Activated T-cell treated with anti-CD3 and anti-CD28 coated beads for 4 hours (primary cell): ENCODE data around the gene FANCG.

Source experiments
- DNase-seq: peaks from one replicate; pipeline ENCODE4 v3.0.0-alpha.2; 2020

The FANCG gene

DNA sequence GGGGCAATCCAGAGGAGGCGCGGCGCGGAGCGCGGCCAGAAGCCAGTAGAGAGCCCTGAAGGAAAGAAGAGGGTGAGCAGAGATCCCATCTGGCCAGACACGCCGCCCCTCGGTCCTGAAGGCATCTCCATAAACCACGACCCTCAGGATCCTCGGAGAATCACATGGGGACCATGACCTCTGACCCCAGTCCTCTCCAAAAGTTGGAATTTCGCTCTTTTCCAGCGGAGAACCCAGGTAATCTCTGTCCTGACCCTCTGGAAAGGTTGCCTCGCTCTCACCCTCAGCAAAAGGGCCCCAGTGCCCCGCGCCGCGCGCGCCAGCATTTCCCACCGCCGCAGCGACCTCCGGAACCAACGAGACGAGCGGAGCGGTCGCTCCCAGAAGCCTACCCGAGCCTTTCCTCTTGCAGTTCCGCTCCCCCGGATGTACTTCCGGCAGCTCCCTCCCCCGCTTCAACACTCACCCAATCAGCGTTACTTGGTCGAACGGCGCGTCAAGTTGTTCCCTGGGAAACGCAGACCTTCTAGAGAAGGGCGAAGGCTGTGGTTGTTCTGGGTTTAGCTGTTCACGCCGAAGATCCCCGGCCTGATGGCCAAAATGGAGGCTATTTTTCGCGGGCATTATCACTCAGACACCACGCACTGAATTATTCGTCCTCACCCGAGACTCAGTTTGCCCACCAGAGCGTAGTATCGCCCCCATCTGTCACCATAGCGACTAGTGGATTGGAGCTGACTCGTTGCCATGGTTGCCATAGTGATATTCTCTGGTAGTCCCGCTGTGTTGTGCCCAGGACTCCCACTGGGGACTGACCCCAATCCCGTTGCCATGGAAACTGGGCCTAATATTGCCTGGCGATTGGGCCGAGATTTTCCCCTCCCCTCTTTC is 23.3 kb upstream of the FANCG start, which contains the start of gene STOML2:
Gene STOML2 (minus strand): TSS at position 363 of the 891 bp plus-strand sequence. CDS start 37 bp downstream, at position 326.
- peak; percentile 85 for DNase-seq

DNA sequence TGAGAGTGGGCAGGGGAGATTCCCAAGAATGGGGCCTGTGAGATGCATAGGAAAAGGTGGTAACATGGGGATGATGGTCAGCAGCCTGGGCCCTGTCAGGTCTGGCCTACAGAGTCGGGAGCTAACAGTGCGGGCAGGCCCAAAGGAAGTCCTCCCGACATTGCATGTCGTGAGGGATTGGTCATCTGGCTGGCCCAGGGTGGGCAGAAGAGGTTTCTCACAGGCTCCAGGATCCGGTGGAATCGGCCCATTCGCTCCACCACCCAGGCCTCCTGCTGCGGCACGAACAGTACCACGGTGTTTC is 22.7 kb upstream of the FANCG start:
- no peak for DNase-seq

DNA sequence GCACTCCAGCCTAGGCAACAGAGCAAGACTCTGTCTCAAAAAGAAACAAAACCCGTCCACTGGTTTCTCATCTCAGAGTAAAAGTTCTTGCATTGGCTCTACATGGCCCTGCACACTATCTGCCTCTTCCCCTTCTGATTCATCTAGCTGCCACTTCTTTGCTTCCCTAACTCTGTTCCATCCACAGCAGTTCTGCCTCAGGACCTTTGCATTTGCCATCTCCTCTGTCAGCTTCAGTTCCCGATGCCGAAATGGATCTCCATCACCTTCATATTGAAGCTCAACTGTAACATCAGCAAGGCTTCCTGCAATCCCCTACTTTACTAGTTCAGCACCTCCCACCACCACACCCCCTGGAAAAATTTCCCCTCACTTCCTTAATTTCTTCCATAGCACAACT is 17.8 kb upstream of the FANCG start:
- no peak for DNase-seq

DNA sequence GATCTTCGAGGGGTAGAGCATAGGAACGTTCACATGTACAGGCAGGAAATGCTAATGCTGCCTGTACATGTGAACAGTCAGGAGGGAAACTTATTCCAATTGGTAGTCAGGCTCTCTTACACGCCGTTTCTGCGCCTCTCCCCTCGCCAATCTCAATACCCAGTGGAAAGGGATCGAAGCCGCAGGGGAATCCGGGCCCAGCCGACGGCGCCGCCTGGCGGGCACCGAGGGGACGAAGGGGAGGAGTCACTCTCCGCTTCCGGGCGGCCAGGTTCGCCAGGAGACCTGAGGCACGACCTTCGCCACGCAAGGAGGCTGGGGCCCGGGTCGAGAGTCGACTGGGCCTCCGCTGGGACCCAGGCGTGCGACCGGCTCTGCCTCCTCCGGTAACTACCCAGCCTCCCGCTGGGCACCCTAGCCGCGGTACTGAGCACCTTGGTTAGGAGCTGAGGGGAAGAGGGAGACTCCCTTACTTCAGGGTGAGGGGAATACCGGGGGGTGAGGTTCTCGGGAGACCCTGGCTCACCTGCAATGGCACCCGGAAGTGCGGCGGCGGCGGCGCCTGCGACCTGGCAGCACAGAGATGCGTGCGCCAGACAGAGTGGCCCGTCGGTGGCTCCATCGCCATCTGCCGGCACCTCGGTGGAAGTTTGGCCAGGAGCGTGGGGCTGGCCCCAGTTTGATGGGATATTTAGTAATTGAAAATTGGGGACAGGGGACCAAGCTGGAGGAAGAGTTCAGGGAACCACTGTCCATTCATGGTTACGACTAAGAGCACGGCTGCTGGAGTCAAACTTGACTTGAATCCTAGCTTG is 16.5 kb upstream of the FANCG start, which contains the start of gene PIGO:
Gene PIGO (minus strand): TSS at position 557 of the 815 bp plus-strand sequence. CDS start 1,026 bp downstream, outside the sequence.
- peak; percentile 77 for DNase-seq

DNA sequence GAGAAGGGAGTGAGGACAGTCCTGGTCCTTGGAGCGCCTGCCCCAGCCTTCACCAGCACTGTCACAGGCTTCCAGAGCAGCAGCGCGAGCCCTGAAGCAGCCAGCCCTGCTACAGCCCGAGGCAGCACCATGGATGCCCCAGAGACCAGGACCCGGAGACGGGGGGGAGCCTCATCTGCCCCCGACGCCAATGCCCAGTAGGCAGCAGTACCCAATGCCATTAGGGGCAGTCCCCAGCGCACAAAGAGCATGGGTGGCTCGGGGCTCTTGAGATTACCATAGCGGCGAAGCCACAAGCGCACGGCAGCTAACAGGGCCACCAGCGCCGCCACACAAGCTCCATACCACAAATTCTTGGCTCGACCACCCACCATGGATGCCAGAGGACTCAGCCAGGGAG is 11.8 kb upstream of the FANCG start:
- no peak for DNase-seq

DNA sequence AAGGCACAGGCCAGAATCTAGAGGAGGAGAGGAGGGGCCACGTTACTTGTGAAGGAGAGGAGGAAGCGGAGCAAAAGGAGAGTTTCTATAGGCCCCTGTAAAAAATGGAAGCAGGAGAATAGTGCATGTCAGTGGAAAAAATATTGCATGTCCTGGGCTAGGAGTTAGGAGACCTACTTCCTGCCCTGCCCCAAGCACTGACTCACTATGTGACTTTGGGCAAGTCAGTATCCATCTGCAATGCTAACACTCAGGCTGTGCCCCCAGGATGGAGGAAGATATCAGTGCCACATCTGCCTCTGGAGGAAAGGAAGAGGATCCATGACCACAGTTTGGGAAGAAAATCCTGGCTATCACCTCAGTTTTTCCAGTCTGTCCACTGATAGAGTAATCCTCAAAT is 9.7 kb upstream of the FANCG start:
- no peak for DNase-seq

DNA sequence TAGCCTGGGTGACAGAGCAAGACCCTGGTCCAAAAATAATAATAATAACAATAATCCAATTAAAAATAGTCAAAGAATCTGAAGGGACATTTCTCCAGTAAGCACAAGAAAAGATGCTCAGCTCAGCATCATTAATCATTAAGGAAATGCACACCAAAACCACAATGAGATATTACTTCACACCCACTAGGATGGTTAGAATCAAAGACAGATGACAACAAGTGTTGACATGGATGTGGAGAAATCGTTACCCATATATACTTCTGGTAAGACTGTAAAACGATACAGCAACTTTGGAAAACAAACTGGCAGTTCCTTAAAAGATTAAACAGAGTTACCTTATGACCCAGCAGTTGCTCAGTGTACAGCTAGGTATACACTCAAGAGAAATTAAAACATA is 5.3 kb upstream of the FANCG start:
- no peak for DNase-seq

DNA sequence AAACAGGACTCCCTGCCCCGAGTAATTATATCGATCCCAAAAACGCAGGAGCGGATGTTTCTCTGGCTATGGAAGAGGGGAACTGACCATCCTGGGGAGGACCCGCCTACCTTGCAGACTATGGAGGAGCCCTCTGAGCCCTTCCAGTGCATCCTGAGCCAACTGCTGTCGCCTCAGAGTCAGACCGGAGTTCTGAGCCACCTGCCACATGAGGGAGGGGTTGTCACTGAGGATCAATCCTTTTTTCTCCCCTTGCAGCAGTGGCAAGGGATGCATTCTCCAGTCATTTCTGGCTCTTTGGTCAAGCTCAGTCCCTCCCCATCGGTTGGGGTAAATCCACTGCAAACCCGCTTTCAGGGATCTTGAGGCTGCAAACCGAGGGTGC is 709 bp downstream of the FANCG start:
- DNase-seq, result no peak

DNA sequence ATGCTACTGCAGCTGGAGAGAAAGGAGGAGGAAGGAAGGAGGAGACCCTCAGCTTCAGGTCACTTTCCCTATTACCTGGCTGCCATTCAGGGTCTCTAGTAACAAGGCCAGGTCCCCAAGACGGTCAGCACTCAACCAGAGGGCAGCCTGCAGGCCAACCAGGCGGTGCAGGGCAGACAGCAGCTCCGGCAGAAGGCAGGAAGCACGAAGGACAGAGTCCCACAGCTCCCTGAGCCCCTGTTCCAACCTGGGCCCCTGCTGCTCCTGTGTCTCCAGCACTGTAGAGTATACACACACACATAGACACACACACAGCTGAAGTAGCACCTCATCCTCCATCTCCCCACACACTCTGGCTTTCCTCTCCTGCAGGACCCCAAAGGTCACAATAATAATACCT is 1.7 kb downstream of the FANCG start:
- no peak for DNase-seq

DNA sequence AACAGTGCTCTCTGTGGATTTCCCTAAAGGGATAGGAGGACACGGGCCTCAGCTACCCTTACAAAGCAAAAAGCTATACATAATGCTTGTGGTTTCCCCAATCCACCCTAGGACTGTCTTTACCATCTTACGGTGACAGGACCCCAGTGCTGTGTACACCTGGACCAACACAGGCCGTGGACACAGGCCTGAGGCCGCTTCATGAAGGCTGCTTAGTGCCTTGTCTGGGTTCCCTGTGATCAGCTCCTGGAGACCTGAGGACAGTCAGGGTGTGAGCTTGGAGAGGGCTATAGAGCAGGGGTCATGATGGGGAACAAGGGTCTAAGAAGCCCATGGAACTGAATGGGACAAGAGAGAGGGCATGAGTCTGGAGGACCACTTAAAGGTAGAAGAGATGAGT is 2.9 kb downstream of the FANCG start:
- DNase-seq, result no peak

DNA sequence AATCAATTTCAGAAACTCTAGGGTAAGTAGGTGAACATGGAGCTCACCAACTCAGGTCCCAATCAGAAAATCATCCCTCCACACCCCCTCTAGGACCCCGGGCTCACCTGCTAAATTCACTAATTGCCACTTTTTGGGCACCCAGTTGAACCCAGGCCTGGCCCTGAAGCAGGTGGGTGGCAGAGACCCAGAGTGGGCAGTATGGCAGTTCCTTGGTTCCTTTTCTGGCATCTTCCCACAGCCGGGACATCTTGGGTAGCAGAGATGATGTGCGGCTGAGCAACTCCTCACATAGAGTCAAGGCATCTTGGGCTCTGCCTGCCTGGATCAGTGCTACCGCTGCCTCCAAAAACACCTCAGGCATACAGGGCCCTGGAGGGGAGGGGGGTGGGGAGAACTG is 4.4 kb downstream of the FANCG start:
- no peak for DNase-seq

DNA sequence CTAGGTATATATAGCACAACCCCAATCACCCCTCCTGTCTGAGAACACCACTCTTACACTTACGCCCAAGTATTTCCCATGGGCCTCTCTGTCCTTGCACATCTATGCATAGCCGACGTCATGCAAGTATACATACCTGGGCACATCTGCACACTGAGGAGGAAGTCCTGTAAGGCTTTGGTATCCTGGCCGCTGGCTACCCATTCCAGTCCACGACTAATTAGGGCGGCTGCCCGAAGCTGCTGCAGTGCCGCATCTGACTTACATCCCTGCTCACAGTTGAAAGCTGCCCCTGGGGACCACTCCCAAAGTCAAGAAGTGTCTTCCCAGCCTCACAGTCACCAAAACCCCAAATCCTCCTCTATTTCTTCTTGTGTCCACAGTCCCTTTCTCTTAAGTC is 5.0 kb downstream of the FANCG start:
- DNase-seq, result no peak

DNA sequence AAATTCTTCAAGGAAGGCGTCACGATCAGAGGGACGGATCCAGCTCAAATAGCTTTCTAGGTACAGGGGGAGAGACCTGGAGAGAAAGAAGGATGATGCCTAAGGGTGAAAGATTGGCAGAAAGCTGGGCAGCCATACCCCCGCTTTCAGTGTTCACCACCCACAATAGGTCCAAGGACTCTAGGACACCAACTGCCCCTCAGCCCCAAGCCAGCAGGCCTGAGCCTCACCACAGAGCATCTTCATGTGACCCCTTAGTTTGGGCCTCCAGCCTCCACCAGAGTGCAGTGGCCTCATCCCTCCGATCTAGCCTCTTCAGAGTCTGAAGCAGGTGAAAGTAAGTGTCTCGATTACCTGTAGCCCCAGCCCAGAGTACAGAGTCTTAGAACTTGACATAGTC is 5.6 kb downstream of the FANCG start:
- DNase-seq, result no peak

DNA sequence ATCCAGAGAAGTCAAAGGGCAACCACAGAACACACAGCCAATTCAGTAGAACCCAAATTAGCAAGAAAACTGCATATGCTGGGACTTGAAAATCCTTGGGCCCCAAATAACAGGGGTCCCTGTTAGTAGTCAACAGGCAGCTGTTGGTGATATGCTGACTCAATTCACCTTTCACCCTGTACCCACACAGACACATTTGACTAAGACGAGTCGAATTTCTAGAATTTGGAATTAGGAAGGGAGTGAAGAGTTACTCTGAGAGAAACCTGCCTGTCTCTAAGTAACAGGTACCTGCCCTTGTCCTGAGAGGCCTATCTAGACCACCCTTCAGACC is 6.5 kb downstream of the FANCG start:
- DNase-seq, result no peak

DNA sequence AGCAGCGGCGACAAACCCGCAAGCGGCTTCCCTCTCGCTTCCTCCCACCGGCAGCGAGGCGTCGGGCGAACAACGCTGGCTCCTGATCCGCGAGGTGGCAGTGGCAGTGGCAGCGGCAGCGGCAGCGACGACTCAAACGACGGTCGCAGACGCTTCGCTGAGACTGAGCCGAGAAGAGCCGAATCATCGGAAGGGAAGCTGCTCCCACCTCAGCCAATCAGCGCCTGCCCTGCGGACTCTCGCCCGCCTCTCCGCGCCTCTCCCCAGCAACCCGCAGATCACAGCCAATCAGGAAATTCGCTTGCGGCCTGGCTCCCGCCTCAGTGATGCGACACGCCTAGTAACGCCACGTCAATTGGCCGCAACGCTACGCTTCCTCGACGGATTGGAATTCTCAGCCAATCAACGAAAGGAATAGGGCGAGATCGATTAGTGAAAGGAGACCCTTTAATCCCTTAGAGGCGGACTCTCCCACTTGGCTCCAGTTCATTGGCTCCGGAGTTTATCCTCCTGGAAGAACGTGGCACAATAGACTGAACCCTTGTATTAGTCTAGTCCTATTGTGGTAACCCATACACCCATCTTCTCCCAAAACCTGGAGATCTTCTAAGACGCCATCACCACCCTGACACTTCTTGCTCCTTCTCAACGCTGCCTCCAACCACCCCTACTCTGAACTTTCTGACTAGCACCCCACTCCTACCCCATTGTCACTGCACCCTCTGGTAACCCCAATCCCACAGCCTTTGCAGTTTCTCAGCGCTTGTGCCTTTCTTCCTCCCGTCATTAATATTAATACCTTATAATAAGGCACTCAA is 7.1 kb downstream of the FANCG start, which contains the start of gene VCP:
Gene VCP (minus strand): TSS at position 165 of the 818 bp plus-strand sequence. CDS start 272 bp downstream, outside the sequence.
- DNase-seq, result peak; percentile 94

DNA sequence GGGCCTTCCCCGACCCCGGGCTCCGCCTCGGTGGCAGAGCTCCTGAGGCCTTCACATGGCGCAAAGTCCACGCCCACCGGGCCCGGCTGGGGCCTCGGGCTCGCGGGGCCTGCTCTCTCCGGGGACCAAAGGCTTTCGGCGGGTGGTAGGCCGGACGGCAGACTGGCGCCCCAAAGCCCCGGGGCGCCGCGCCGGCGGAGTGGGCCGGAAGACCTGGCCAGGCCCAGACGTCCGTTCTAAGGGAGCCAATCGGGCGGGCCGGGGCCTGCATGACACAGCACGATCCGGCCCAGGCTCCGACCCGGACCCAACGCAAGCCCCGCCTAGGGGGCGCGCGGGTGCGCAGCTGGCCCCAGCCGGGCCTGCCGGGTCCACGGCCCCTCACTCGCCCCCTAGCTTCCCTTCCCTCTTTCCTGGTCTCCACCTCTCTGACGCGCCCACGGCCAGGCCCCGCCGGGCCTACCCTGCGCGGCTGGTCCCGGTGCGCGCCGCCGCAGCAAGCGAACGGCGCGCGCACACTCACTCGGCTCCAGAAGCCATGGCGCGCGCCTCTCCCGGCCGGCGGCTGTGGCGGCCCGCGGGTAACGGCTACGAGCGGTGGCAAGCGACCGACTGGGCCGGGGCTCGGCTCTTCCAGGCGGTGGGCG is 7.8 kb downstream of the FANCG start:
- peak; percentile 51 for DNase-seq

DNA sequence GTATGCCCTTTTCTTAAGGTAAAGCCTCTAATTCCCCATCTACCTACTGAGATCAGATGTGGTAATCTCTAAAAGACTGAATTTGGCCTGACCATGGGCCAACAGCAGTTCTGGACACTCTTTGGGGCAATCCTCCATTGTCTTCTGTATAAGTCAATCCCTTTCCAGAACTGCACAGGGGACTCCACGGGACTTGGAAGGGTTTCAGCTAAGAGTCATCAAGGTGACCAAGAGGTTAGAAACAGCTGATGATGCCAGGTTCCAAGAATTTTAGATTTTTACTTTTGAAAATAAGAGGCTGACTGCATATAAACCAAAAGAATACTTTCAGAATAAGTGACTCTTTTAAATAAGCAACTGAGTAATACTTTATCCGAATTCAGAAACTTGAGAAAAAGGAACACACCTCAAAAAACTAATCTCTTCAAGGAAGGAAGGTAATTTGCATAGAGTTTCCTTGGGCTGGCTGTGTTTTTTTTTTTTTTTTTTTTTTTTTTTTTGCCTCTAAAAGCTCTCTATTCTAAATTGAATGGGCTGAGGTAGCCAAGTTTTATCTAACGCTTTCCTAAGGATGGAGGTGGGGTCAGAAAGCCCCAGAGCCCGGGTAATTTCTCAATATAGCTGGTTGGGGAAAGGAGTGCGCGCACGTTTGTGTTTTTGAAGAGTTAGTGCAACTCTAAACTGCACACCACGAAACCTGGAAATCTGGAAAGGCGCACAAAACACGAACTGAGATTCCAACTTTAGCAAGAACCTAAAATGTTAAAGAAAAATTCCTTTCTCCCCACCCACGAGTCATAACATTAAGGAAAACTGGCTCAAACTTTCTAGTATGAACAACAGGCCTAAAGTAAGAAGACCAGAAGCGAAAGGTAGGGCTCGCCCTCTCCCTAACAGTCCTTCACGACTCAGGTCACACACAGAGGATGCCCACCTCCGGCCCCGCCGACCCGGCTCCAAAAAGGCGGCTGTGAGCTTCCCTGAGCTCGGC is 8.6 kb downstream of the FANCG start:
- DNase-seq, result no peak

DNA sequence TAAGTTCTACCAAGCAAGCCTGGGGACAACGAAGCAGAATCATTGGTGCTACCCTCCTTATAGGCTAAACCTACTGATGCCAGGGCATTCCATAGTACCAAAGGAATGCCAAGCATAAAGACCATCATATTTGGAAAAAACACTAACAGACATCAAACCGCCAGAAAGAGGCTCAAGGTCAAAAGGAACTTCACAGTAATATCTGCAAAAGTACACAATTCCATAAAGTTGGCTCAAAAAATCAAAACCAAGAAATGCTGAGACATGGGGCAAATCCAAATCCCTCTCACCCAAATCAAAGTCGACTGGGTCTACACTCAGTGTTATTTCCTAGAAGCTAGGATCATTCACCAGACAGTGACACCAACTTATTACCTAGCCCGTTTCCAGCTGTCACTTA is 10.7 kb downstream of the FANCG start:
- DNase-seq, result no peak

DNA sequence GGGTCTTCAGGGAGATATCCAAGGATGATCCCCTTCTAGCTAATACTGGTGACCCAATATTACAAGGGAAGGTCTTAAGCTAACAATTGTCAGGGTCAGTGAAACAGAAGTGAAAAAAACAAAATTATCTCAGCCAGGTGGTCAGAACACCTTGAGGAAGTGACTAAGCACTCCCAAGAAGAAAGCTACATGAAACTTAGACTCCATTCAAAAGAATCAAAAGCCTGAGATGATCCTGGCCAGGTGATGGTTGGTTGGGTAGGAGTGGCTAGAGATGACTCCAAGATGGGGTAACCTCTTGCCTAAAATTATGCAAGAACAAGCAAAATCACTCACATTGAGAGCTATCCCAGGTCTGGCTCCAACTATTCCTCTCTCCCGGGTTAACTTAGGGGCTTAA is 12.7 kb downstream of the FANCG start:
- DNase-seq, result no peak

DNA sequence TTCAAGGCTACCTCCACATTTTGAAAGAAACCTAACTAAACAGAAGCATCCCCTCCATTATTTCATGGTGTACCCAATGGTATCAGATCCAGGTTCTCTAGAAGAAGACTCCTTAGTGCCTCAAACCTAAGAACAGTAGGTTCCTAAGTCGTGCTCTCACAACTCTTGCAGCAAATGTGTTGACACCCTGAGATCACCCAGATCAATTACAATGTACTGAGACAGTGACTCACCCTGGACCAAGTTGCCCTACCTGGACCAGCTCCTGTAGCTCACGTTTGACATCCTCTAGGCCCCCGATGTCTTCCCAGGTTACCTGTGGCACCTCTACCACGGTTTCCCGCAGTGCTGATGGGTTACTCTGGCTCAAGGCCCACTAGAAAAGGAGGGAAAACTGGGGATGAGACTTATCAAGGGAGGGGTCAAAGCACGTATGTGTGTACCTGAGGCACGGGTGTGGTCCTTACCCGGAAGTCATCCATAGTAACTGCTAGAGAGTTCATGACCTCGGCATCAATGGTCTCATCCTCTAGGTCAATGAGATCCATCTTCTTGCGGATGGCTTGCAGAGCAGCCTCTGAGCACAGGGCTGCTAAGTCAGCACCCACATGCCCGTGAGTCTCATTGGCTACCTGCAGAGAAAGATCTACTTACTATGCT is 19.1 kb downstream of the FANCG start:
- DNase-seq, result no peak

DNA sequence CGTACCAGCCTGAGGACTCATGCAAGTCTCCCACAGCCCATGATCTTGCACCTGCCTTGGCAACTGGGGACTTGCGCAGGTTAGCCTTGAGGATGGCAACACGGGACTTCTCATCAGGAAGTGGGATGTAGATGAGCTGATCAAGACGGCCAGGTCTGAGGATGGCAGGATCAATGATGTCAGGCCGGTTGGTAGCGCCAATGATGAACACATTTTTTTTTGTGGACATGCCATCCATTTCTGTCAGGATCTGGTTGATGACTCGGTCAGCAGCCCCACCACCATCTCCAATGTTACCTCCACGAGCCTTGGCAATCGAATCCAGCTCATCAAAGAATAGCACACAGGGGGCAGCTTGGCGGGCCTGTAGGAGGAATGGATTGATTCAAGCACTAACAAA is 20.3 kb downstream of the FANCG start:
- no peak for DNase-seq
